Upper lobe of left lung (tissue), 4 donors: ENCODE data around the gene RTEL1.

Source experiments
- CTCF ChIP-seq, 6 experiments: fragments of 450-650 bp in 4 of 6; fragments of 200-600 bp in 2 of 6; sonication (generic) in 2 of 6; IDR thresholded peaks; one replicate each; pipeline ENCODE4 v1.5.1; 2016 to 2019; ENCODE audit warnings: antibody characterized with exemption in 6 of 6
- POLR2A ChIP-seq, 4 donors: fragments of 450-650 bp; IDR thresholded peaks; one replicate each; pipeline ENCODE4 v1.5.1; 2016 to 2017; ENCODE audit warnings: antibody characterized with exemption in 4 of 4, mild to moderate bottlenecking in 2 of 4

- TF ChIP-seq POLR2A (IDR thresholded peaks at IDR 0.05) (no peak), CTCF (IDR thresholded peaks at IDR 0.05) (no peak)
These were observed 43.4 kb downstream of the RTEL1 start for GRCh38 chr20:63701329-63702035.
